SK-N-SH treated with all-trans-retinoic acid at 6 μM for 48 hours (cell line): Measurements from ENCODE around the gene GDF2.

Source experiments
- ARNTL ChIP-seq: fragments of 450-650 bp; formaldehyde crosslinking; IDR thresholded peaks from 2 replicates; pipeline ENCODE4 v1.5.0; 2020; ENCODE audit warnings: low read depth, mild to moderate bottlenecking, moderate library complexity, borderline replicate concordance
- POU6F1 ChIP-seq: fragments of 250-450 bp; sonication (Bioruptor Pico); IDR thresholded peaks from 2 replicates; pipeline ENCODE4 v1.8.0; 2021; ENCODE audit warnings: low read depth, mild to moderate bottlenecking, moderate library complexity, borderline replicate concordance
- TSHZ2 ChIP-seq: fragments of 250-450 bp; sonication (Bioruptor Pico); IDR thresholded peaks from 2 replicates; pipeline ENCODE4 v1.5.0; 2020; ENCODE audit warnings: mild to moderate bottlenecking, moderate library complexity
- ZFP3 ChIP-seq: fragments of 250-450 bp; sonication (Bioruptor Pico); IDR thresholded peaks from 2 replicates; pipeline ENCODE4 v1.5.0; 2020; ENCODE audit warnings: mild to moderate bottlenecking, moderate library complexity
- ZNF565 ChIP-seq: fragments of 450-650 bp; formaldehyde crosslinking; conservative IDR thresholded peaks from 2 replicates; pipeline ENCODE4 v1.5.0; 2020; ENCODE audit warnings: low read depth, mild to moderate bottlenecking, moderate library complexity

- TF ChIP-seq ARNTL (CRISPR knock-in tag), result no peak
- no peak for TF ChIP-seq TSHZ2 (CRISPR knock-in tag)
- no peak for TF ChIP-seq POU6F1
- no peak for TF ChIP-seq ZNF565 (CRISPR knock-in tag)
- no peak for TF ChIP-seq ZFP3 (CRISPR knock-in tag)
These were observed 39.1 kb upstream of the GDF2 start for GRCh38 chr10:47283101-47283630.
